Stimulated activated CD8-positive, alpha-beta memory T cell treated with anti-CD3 and anti-CD28 coated beads, Interleukin-15, amount 100 ng/mL, for 48 hours (primary cell): ENCODE measurements around the gene DVL1.
"Not testable (repeated sequence)": the region's sequence is repeated elsewhere in the genome, so short reads cannot be mapped to it uniquely, and the experiment has no call there.

Source experiments
- DNase-seq, 2 donors: peaks; one replicate each; pipeline ENCODE4 v3.0.0-alpha.2; 2020; ENCODE audit warnings: low read depth in 2 of 2

DVL1 gene

DNA sequence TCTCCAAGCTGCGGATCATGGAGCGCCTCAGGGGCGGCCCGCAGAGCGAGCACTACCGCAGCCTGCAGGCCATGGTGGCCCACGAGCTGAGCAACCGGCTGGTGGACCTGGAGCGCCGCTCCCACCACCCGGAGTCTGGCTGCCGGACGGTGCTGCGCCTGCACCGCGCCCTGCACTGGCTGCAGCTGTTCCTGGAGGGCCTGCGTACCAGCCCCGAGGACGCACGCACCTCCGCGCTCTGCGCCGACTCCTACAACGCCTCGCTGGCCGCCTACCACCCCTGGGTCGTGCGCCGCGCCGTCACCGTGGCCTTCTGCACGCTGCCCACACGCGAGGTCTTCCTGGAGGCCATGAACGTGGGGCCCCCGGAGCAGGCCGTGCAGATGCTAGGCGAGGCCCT lies 21.9 kb downstream of the DVL1 start:
- DNase-seq: no peak

DNA sequence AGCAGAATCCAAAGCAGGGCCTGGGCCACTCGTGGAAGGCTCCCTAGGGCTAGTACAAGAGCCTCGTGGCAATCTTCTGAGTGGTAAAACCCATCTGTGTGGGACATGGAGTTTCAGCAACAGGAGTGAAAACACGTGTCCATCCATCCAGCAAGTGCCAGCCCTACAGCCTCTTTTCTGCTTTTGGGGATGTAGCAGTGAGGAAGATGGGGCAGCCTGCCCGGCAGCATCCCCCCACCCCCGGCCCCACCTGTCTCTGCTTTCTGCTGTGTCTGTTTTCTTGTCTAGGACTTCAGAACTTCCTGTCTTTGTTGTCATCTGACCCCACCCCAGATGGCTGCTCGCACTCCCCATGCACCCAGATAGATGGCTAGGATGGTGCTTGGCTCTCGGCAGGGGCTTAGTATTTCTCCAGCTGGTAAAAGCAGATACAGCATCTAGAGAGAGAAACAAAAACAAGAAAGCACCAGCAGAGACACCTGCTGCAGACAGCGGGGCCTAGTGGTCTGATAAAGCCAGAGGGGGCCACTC lies 23.1 kb downstream of the DVL1 start:
- DNase-seq: no peak

DNA sequence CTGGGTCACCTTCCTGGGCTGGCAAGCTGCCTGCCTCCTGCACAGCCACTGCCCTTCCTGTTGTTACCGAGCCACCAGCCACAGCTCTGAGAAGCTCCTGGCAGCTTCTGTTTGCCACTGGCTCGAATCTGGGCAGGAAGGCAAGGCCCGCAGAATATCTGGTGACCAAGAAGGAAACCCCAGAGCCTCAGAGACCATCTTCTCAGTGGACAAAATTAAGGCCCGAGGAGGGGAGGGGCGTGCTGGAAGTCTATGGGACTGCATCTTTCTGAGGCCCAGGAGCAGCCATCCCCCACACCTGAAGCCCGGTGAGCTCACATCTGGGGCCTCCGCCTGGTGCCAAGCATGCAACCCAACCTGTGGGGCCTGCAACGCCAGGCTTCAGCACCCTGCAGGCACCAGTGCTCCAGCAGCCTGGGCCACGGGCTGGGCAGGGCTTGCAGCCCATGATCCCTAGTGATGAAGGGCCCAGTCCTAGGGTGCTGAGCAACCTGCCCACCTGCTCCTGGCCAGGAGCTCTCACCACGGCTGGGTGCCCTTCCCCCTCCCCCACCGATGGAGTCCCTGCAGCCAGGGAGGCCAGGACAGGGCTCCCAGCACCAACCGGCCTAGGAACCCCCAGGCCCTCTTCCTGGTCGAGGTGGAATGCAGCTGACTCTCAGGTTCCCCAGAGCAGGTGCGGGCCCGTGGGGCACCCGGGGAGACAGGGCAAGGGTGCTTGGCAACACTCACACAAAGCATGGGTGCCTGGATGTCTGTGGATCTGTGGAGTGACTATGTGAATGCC lies 23.7 kb downstream of the DVL1 start:
- no peak for DNase-seq

DNA sequence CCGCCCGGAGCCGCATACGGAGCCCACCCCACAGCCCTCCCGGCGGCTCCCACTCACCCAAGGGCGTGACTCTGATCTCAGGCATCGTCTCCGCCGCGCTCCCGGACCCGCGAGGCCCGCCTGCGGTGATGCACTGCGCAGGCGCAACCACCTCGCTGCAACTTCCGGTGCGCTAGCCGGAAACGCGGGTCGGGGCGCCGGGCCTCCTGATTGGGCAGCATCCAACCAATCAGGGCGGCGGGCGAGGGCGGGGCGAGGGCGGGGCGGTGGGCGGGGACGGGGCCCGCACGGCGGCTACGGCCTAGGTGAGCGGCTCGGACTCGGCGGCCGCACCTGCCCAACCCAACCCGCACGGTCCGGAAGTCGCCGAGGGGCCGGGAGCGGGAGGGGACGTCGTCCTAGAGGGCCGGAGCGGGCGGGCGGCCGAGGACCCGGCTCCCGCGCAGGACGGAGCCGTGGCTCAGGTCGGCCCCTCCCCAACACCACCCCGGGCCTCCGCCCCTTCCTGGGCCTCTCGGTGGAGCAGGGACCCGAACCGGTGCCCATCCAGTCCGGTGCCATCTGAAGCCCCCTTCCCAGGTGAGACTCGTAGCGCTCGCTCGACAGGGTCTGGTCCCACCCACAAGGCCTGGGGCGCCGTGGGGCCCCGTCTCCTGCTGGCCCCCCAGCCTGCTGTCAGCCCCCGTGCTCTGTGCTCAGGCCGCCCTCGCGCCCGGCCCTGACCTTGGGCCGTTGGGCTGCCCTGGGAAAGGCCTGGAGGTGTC lies 24.5 kb downstream of the DVL1 start, which contains the start of the genes CPTP and INTS11:
Gene CPTP, plus strand, starts transcription at position 279 of the 764 bp plus-strand sequence. CDS start 2,109 bp downstream, outside the sequence.
Gene INTS11, minus strand, starts transcription at position 137 of the 764 bp plus-strand sequence. Its CDS starts 52 bp downstream, at position 85.
- DNase-seq: peak; percentile 93 to 96

DNA sequence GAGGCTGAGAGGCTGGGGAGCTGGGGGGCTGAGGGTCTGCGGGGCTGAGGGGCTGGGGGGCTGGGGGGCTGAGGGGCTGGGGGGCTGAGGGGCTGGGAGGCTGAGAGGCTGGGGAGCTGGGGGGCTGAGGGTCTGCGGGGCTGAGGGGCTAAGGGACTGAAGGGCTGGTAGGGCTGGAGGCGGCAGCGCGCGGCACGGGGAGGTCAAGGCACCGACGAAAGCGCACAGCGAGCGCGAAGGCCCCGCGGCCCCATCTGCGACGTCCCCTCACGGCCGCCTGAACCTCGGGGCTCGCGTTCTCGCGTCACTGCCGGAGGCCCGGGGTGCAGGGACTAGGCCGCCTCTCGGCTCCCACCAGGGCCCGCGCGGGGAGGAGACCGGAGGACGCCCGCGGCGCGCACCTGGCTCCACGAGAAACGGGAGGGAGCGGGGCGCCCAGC lies 25.1 kb downstream of the DVL1 start:
- DNase-seq: no peak

DNA sequence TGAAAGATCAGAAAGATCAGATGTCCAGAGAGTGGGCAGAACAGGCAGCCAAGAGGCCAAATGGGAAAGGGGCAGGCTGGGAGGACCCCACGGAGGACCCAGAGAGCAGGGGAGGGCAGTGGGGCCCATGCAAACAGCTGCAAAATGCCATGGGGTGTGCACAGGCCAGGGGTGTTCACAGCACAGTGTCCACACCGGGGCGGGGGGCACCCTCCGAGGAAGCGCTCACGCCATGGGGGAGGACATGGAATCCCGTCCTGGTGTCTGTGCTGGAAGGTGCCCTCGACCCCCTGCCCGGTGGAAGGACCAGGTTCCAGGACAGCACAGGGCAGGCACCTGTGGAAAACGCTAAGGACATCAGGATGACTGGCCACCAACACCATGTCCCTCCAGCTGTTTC lies 26.3 kb downstream of the DVL1 start:
- no peak for DNase-seq

DNA sequence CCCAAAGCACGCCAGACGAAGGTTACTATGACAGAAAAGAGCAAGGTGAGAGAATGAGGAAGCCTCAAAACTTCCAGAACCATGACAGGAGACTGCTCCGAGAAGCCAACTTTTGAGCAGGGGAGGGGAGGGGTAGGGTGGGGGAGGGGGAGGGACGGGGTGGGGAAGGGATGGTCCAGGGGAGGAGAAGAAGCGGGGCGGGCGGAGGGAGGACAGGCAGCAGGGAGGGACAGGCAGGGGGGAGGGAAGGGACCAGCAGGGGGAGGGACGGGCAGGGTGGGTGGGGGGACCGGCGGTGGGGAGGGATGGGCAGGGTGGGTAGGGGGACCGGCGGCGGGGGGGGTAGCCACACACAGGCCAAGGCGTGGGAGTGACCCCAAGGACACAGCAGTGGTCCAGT lies 26.8 kb downstream of the DVL1 start:
- DNase-seq: no peak

DNA sequence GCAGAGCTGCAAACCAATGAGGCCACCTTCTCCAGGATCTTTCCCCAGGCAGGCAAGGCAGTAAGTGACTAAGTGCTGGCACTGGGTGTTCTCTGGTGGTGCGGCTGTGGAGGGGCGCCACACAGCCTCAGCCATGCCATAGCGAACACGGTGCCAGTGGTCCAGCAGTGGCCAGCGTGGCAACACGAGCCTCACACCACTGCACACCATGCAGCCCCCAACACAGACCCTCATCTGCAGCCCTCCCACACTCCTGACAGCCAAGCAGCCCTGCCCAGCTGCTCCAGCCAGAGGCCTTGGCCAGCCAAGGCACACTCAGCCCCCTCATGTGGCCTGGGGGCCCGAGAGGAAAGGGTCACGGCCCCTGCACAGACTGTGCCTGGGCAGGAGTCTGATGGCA lies 27.7 kb downstream of the DVL1 start:
- no peak for DNase-seq

DNA sequence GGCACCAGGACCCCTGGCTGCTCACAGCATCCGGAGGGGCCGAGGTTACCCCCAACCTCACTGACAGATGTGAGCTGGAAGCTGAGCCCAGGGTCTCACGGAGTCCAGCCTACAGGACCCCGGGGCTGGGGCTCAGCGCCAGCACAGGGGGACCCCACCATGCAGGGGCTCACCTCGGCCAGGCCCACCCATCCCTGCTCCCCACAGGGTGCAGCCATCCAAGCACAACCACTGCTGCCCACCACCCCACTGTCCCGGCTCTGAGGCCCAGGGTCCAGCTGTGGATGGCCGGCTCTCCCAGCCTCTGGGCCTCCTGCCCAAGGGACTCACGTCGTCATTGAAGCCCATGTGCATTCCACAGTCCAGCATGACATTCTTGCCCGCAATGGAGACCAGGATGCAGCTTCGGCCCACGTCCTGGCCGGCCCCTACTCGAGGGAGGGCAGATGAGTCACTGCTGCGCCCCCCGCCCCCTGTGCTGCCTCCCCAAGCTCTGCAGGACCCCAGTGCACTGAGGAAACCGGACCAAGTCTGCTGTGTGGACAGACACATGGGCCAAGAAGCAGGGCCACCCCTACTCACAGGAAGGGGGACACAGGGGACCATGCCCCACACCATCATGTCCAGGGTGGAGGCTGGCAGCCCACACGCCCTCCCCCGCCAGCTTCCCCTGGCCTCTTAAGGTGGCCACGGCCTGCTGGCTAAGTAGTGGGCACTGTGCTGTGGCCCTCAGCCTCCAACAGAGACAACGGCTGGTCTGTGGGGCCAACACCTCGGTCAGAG lies 28.4 kb downstream of the DVL1 start:
- DNase-seq: no peak

DNA sequence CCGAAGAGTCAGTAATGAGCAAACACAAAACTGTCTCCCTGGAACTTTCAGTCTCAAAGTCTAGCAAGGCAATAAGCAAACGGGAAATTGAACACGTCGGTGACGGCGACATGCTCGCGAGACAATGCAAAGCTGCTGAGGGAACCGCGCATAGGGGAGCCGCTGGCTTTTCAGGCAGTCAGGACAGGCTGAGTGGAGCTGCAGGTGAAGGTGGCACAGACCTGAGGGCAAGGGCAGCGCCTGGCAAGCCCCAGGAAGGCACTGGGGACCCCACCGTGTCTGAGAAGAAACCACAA lies 29.6 kb downstream of the DVL1 start:
- DNase-seq: no peak

DNA sequence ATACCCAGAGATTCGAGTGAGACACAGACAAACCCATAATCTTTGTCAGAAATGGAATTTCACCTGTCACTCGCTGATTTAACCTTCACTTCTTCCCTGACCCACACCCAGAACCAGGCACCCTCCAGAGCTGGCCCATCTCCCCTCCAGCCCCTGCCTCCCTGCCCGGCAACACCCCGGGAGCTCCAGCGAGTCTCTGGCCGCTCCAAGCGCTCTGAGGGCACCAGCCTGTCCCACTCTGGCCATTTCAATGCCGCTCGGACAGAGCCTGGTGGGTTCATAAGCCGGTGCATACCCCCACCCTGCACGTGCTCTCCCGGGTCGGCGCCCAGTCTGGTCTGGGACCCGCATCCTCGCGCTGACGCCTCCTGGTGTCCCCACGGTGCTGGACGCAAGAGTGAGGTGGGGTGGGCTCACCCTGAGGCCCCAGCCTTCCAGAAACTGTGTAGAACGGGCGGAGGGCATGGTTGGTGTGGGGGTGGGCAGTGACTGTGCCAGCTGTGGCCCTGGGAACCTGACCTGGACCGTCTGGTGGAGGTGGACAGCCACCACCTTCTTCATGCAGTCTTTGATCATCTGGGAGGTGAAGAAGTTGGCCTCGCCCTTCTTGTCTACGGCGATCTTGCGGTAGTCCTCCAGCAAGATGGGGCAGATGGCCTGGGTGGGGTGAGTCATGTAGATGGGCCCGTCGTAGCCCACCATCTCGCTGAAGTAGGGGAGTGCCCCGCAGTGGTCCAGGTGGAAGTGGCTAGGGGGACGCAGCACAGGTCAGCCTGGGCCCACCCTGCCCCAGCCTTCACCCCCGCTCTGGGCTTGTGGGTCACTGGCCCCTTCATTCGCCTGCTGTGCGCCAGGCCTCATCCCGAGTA lies 30.2 kb downstream of the DVL1 start:
- DNase-seq: no peak

DNA sequence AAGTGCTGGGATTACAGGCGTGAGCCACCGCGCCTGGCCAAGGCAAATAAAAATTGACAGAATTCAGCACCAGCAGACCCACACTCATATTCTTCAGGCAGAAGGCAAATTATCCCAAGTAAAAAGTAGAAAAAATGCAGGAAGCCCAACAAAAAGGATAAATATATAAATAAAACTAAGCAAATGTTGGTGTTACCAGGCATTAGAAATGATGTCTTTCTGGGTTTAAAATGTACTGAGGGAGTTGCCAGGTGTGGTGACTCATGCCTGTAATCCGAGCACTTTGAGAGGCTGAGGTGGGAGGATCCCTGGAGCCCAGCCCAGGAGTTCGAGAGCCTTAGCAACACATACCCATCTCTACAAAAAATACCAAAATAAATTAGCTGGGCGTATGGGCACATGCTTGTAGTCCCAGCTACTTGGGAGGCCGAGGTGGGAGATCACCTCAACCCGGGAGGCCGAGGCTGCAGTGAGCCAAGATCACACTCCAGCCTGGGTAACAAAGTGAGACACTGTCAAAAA lies 31.0 kb downstream of the DVL1 start:
- no peak for DNase-seq

DNA sequence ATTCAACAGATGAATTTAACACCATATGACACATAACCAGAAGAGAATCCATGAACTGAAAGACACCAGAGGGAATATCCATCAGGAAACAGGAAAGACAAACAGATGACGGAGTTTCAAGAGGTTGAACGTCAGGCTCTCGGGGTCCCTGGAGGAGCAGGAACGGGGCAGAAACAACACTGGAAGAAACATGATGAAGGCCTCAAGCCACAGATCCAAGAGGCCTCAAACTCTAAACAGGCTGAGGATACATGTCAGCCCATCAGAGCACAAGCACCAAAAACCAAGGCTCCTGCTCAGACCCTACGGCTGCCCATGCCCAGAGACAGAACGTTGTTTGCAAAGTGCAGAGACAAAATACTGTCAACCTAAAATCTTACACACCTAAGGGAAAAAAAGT lies 31.8 kb downstream of the DVL1 start:
- no peak for DNase-seq

DNA sequence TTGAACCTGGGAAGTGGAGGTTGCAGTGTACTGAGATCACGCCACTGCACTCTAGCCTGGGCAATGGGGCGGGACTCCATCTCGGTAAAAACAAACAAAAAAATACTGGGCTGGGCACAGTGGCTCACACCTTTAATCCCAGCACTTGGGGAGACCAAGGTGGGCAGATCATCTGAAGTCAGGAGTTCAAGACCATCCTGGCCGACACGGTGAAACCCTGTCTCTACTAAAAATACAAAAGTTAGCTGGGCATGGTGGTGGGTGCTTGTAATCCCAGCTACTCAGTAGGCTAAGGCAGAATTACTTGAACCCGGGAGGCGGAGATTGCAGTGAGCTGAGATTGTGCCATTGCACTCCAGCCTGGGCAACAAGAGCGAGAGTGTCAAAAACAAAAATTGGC lies 33.0 kb downstream of the DVL1 start:
- DNase-seq: not testable (repeated sequence)

DNA sequence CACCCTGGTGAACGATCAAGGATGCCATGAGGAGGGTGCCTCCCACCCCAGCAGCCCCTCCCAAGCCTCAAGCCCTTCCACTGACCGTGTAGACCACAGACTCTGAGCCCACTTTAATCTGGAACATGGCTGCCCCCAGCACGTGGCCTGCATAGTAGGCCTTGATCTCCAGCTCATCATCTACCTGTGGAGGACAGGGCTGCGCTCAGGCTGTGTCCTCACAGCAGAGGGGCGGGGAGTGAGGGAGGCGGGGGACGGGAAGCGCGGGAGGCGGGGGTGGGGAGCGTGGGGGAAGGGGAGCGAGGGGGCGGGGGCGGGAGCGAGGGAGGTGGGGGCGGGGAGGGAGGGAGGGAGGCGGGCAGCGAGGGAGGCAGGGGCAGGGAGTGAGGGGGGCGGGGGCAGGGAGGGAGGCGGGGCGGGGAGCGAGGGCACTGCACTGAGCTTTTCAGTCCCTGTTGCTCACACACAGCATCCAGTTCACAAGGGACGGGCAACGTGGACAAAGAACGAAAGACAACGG lies 33.7 kb downstream of the DVL1 start:
- DNase-seq: no peak

DNA sequence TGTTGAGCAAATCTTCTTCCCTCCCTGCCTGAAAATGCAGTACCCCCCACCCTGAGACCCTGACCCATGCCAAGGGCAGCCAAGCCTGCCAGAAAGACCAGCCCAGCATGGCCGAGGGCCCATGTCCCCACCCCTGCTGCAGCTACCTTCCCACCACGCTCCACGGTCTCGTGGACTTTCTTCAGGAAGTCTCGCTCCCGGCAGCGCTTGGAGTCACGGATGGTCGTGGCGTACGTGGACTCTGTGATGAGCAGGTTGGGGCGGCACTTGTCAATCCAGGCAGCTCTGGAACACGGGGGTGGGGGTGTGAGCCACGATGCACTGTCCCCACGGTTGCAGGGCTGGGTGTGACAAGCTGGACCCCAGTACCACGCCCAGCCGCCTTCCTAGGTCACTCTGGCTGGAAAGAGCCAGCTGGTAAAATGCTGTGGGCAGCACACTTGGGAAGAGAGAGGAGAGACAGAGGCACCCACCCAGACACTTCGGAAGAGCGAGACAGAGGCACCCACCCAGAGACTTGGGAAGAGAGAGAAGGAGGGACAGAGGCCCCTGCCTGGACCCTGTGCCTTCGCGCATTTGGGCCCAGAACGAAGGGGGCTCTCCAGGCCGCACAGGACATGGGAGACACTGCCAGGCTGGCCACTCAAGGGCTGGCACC lies 34.4 kb downstream of the DVL1 start:
- no peak for DNase-seq

DNA sequence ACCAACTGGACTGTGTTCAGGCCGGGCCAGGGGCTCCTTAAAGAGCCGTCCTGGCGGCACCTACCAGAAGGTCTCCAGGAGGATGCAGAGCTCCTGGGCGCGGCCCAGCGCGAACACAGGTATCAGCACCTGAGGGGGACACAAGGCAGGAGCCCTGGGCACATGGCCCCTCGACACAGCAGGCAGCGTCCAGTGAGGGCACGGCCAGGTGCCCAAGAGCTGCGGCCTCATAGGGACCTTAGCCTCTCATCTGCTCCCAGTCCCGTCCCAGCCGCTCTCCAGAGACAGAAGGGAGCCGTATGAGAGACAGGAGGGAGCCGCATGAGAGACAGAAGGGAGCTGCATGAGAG lies 35.0 kb downstream of the DVL1 start:
- DNase-seq: no peak

DNA sequence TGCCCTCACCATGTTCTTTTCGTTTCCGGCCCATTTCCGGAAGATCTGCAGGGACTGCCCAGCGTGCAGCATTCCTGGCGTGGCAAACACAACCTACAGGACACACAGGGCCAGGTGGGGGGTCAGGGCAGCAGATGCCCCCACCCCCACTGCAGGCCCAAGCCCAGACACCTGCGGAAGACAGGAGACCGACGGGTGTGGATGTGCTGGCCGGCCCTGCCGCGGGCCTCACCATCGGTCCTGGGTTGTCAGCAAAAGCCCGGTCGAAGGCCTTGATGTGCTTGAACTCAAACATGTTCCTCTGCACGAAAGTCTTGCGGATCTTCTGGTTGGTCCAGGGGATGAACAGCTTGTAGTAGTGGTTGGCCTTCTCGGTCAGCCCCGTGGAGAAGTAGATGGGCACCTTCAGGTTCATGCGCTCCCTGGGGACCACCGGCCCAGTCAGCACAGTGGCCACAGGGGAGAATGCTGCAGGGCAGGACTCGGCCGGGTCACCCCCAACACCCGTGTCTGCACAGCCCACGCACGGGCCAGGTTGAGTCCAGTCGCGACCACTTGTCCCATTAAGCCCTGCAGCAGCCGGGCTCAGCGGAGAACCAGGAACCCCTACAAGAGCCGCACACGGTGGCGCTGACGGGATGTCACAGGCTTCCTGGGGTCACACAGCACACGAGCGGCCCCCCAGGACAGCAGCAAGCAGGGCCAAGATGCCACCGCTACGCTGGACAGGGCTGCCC lies 35.5 kb downstream of the DVL1 start:
- DNase-seq: no peak

DNA sequence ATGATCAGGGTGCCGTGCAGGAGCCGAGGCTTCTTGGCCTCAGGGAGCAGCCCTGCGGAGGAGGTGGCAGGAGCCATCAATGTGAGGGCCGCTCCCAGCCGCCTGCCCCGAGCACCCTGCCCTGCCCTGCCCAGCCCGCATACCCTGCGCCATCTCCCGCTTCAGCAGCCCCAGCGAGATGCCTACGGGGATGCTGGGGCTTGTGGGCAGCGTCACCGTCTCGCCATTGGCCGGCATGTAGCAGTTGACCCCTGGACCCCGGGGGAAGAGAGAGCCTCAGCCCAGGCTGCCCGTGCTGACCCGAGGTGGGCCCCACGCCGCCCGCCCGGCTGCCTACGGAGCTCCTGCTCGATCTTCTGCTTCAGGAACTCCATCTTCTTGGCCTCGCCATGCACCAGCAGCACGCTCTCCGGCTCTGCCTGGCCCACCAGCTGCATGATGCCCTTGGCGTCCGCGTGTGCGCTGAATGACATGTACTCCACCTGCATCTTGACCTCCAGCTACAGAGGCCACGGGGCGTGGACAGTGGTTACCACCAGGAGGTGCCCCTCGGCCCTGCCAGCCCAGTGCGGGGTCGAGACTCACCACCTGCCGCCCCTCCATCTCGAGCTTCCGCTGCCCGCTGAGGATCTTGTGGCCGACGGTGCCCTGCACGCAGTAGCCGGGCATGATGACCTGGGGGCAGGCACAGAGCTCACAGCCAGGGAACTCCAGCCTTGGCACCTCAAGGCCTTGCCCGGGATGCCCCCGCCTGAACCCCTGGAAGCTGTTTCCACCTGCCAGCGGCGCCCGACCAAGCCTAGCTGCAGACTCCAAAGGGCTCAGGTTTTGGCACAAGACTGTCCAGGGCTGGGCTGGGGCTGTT lies 36.5 kb downstream of the DVL1 start:
- DNase-seq: no peak
